Brain pericyte (primary cell): Measurements from ENCODE around the gene SULT1B1.

ENCODE experiments used
- DNase-seq: peaks from one replicate; pipeline ENCODE4 v3.0.0-alpha.2; 2012; ENCODE audit warnings: low read depth, low spot score

The SULT1B1 gene

DNA sequence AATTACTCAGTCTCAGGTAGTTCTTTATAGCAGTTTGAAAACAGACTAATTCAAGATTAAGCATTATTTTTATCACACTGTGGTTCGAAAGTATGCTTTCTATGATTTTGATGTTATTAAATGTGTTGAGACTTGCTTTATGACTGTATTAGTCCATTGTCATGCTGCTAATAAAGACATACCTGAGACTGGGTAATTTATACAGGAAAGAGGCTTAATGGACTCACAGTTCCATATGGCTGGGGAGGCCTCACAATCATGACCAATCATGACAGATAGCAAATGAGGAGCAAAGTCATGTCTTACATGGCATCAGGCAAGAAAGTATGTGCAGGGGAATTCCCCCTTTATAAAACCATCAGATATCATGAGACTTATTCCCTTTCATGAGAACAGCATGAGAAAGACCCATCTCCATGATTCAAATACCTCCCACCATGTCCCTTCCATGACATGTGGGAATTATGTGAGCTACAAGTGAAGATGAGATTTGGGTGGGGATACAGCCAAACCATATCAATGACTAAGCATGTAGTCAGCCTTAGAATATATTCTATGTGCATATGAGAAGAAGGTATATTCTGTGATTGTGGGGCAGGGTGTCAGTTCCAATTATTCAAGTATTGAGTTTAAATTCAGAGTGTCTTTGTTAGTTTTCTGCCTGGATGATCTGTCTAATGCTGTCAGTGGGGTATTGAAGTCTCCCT lies 62.7 kb downstream of the SULT1B1 start:
- no peak for DNase-seq

DNA sequence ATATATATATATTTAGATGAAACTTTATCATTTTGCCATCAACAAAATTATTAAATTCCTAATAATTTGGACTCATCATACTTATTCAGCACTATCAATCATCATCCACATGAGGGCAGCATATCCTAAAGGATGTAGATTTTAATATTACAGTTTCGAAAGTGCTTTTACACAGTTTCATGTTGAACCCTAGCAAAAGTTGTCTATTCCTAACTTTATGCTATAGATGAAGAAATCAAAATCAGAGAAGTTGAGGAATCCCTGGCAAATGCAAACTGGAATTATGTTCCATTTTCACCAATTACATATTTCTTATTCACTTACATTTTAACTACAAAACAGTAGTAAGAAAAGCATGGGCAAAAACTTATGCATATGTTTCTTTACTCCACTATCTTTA lies 70.8 kb downstream of the SULT1B1 start:
- DNase-seq = peak; percentile 13

DNA sequence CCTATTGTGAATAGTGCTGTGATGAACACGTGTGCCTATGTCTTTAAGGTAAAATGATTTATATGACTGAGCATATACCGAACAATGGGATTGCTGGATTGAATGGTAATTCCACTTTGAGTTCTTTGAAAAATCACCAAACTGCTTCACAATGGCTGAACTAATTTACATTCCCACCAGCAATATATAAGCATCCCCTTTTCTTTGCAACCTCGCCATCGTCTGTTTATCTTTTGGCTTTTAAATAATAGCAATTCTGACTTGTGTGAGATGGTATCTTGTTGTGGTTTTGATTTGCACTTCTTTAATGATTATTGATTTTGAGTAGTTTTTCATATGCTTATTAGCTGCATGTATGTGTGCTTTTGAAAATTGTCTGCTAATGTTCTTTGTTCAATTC lies 75.6 kb downstream of the SULT1B1 start:
- no peak for DNase-seq
